HG03196 (cell line): ENCODE data around the gene NEU2.
A peak's percentile ranks its signal among the peaks of the same experiment; 100 is the strongest.
"Not testable (repeated sequence)": the region's sequence is repeated elsewhere in the genome, so short reads cannot be mapped to it uniquely, and the experiment has no call there.

Experiments
- ATAC-seq: cut with Tn5 transposase; IDR thresholded peaks from one replicate; pipeline ENCODE4 v1.9.1; 2021; ENCODE audit not compliant: unreplicated experiment

NEU2 gene

DNA sequence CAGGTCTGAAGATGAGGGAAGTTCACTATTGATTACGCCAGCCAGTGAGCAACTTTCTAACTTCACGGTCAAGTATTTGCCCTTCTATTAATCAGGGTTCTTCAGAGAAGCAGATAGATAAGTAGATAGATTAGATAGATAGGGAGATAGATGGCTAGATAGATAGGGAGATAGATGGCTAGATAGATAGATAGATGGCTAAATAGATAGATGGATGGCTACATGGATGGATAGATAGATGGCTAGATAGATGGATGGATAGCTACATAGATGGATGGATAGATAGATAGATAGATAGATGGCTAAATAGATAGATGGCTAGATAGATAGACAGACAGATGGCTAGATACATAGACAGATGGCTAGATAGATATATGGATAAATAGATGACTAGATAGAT is 22.9 kb downstream of the NEU2 start:
- no peak for ATAC-seq

DNA sequence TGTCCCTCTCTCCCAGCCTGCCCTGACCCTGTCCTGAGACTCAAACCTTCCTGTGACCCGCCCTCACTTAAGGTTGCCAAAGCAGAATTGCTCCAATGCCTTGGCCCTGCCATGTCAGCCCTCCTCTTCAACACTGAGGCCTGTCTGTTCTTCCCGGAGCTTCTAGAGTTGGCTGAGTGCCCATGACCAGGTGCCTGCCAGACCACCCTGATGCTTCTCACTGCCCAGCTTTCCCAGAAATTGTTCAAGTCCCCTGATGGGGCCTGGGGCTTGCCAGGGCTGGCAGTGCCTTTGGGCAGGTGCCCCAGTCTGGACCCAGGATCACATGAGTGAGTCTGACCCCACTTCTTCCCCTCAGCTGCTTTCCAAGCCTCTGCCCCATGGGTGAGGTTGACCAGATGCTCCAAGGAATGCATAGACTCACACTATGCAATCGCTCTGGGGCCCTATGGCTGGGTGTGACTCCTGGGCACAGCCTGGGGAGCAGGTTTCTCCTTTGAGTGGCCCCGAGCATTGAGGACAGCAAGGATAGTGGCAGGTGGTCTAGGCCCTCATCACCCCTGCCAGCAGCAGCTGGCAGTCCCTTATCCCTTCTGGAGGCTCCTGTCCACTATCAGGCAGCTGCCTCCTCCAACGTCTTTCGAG is 24.6 kb downstream of the NEU2 start:
- no peak for ATAC-seq

- ATAC-seq: no peak
Observed at GRCh38 chr2:233058717-233059546, 26.5 kb downstream of the NEU2 start.

DNA sequence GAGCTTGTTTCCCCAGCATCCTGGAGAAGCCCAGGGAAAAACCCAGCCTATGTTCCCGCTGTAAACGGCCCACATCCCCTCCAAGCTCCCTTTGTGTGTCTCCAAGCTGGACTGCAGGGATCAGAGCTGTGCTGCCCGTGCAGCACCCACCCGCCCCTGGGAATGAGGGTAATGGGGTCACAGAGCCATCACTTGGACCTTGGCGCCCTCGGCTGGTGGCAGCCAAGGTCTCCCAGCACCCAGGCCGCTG is 27.0 kb downstream of the NEU2 start:
- ATAC-seq: no peak

GRCh38 chr2:233059797-233060500 is 27.5 kb downstream of the NEU2 start, which contains the start of gene INPP5D:
Gene INPP5D, plus strand, starts transcription at chr2:233060342. Its CDS starts 137 bp downstream, at chr2:233060479.
- peak; percentile 42 for ATAC-seq

DNA sequence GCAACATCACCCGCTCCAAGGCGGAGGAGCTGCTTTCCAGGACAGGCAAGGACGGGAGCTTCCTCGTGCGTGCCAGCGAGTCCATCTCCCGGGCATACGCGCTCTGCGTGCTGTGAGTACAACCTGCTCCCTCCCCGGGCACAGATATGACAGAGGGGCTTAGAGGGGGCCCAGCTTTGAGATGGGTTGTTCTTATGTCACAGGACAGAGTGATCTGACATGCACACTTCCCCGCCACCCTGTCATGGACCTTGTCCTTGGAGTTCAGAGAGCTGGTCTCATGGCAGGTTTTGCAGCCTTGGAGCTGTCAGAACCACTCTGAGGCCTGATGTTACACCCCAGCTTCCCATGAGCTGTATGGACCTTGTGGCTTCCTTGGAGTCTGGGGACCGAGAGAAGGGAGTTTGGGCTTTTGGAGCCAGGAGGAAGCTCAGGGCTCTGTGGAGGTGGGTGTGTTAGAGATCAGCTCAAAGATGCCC is 28.1 kb downstream of the NEU2 start:
- no peak for ATAC-seq

DNA sequence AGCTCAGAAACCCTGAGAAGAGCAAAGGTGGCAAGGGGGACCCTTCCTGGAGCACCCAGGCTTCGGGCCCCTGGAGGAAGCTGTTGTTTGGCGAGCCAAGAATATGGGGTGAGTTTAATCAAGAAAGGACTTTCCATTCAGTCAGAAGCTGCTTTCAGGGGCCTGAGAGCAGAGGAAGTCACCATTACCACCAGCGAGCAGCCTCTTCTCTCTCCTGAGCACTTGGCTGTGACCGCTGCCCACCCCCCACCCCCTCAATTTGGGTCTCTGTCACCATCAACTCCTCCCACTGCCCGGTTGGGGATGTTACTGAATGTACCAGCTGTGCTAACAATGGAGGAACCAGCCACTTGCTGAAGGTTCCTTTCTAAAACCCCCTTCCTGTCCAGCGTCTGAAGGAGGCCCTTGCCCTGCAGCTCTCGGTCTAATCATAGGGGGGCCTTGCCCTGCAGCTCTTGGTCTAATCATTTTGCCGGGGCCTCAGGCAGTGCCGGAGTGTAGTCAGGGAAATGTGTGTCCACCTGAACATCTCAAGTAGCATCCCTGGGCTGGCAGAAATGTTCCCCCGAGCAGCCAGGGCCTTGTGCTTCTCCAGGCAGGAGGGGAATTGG is 28.6 kb downstream of the NEU2 start:
- peak; percentile 24 for ATAC-seq

- ATAC-seq: peak; percentile 25
Observed at GRCh38 chr2:233061591-233062450, 29.3 kb downstream of the NEU2 start.

GRCh38 chr2:233062451-233062850 is 30.0 kb downstream of the NEU2 start:
- ATAC-seq: no peak

- ATAC-seq: no peak
Observed at GRCh38 chr2:233062946-233063268, 30.4 kb downstream of the NEU2 start.

- peak; percentile 36 for ATAC-seq
Observed at GRCh38 chr2:233063269-233063975, 30.9 kb downstream of the NEU2 start.

DNA sequence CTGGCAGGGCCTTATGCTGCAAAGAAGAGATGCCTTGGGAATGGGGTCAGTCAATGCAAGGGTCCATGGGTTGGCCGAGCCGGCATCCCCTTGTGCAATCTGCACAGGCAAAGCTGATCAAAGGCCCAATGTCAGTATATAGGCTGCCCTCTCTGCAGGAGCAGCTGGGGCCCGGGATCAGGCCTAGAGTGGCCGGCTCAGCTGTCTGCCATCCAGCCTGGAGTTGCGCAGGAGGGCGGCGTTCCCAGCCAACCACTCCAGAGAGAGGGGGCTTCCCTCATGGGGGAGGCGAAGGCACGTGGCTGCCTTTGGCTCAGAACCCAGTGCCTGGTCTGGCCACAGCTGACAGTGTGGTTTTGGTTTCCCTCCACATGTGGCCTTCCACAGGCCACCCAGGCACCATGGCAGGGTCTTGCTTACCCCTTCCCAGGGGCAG is 31.5 kb downstream of the NEU2 start:
- no peak for ATAC-seq

DNA sequence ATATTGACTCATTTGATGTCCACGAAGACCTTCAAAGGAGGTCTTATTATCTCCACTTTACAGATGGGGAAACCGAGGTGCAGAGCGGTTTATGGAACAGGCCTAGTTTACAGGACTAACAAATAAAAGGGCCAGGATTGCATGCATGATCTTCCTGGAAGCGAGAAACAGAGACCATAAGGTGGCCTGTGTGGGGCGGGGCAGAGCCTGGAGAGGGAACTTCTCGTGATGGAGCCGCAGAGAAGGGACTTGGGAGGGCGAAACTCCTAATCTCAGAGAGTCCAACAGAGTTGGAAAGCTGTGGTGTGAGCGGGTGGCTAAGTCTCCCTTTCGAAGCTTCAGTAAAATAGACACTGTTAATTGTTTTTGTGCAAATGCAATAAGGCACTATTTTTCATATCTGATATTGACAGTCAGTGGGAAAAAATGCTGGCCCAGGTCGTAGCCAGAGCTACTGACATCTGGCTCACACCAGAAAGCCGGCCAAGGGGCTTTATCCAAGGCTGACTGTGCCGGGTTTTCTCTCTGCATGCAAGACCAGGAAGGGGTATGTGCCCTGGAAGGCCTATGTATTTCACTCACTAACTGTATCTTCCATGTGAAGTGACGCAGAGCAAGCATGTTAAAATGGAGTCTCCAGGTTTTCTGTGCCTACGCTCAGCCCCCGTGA is 32.2 kb downstream of the NEU2 start:
- ATAC-seq: no peak

GRCh38 chr2:233065200-233065589 is 32.7 kb downstream of the NEU2 start:
- ATAC-seq: not testable (repeated sequence)

- ATAC-seq: no peak
Observed at GRCh38 chr2:233065954-233066470, 33.5 kb downstream of the NEU2 start.

GRCh38 chr2:233068762-233069418 is 36.4 kb downstream of the NEU2 start:
- ATAC-seq: no peak

DNA sequence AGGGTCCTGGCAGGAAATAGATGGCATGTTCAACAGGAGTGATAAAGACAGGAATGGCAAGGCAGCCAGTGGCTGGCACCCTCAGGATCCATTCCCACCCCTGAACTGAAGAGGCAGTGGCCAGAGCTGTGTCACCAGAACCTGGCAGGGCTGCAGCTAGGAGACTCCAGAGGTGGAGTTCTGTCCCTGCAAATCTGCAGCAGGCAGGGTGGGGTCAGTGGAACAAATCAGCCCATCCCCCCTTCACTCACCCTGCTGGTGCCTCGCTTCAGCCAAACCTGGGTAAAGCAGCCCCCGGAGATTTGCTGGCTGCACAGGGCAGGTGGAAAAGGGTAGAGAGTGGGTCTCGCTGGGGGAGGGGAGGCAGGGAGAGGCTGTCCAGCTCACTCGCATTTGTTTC is 40.4 kb downstream of the NEU2 start:
- no peak for ATAC-seq

GRCh38 chr2:233074106-233074505 is 41.6 kb downstream of the NEU2 start:
- ATAC-seq: no peak
